PC-9 (cell line): ENCODE data around the gene TMCO4. TPM values are rescaled to one million over a fixed set of nuclear protein-coding genes. Genes with fewer than 3 reads are reported as not detected.

Experiments used
- BruUV-seq: library from RNA; stranded (reverse); fragments of 400-500 nt; replicated peaks from 2 replicates; lab custom pipeline; 2021; lab: Mats Ljungman, UMichigan
- CTCF ChIA-PET: fragments of 300-600 bp; sonication (Branson Sonifier 250); formaldehyde crosslinking; loops from one replicate; lab custom pipeline; 2022; ENCODE audit warnings: antibody characterized with exemption; lab: Charles Lee
- POLR2A ChIA-PET: fragments of 300-600 bp; sonication (Branson Sonifier 250); formaldehyde crosslinking; loops from one replicate; lab custom pipeline; 2022; ENCODE audit warnings: antibody characterized with exemption; ENCODE audit not compliant: unreplicated experiment; lab: Charles Lee
- DNase-seq, 2 experiments: peaks; one replicate each; pipeline versions ENCODE4 v3.0.0 to v3.0.0-alpha.2; 2015 to 2022; ENCODE audit warnings: mixed read lengths in 1 of 2
- H2AFZ ChIP-seq: fragments of 200-600 bp; sonication (generic); 2 replicates; pipeline ENCODE4 v1.8.1; 2017; ENCODE audit warnings: antibody characterized with exemption
- H3F3A ChIP-seq: fragments of 200-600 bp; sonication (generic); 2 replicates; pipeline ENCODE4 v1.8.1; 2017; ENCODE audit warnings: antibody characterized with exemption, mild to moderate bottlenecking, low read depth; ENCODE audit not compliant: insufficient read depth
- H3K27ac ChIP-seq: fragments of 200-600 bp; sonication (generic); 2 replicates; pipeline ENCODE4 v1.6.1; 2016; ENCODE audit warnings: mixed run types
- H3K27me3 ChIP-seq: fragments of 200-600 bp; sonication (generic); 2 replicates; pipeline ENCODE4 v1.6.1; 2016; ENCODE audit warnings: low read depth, mixed run types; ENCODE audit not compliant: insufficient read depth
- H3K36me3 ChIP-seq: fragments of 200-600 bp; sonication (generic); 2 replicates; pipeline ENCODE4 v1.6.1; 2016; ENCODE audit warnings: low read depth, mixed run types
- H3K4me1 ChIP-seq: fragments of 200-600 bp; sonication (generic); replicated peaks from 2 replicates; pipeline ENCODE4 v1.6.1; 2016; ENCODE audit warnings: mixed run types; ENCODE audit not compliant: insufficient read depth
- H3K4me2 ChIP-seq: fragments of 200-600 bp; sonication (generic); 2 replicates; pipeline ENCODE4 v1.6.1; 2017; ENCODE audit warnings: mixed run types
- H3K4me3 ChIP-seq: fragments of 200-600 bp; sonication (generic); 2 replicates; pipeline ENCODE4 v1.6.1; 2016; ENCODE audit warnings: mixed run types
- H3K79me2 ChIP-seq: fragments of 200-600 bp; sonication (generic); 2 replicates; pipeline ENCODE4 v1.6.1; 2017; ENCODE audit warnings: low read depth, mixed run types
- H3K9me2 ChIP-seq: fragments of 200-600 bp; sonication (generic); 2 replicates; pipeline ENCODE4 v1.8.1; 2017; ENCODE audit warnings: mild to moderate bottlenecking; ENCODE audit not compliant: insufficient read depth
- H3K9me3 ChIP-seq: fragments of 200-600 bp; sonication (generic); 2 replicates; pipeline ENCODE4 v1.8.1; 2016; ENCODE audit warnings: low read depth; ENCODE audit not compliant: insufficient read depth
- H4K20me1 ChIP-seq: fragments of 200-600 bp; sonication (generic); 2 replicates; pipeline ENCODE4 v1.8.1; 2017; ENCODE audit not compliant: insufficient read depth
- EZH2 ChIP-seq: fragments of 200-600 bp; sonication (generic); IDR thresholded peaks from 2 replicates; pipeline ENCODE4 v1.8.0; 2017; ENCODE audit warnings: antibody characterized with exemption, low read depth
- intact Hi-C: fragments of 100-400 bp; cut with micrococcal nuclease; formaldehyde crosslinking; loops from one replicate; pipeline ENCODE4 v1.10.0; 2022; ENCODE audit not compliant: unreplicated experiment
- total RNA-seq: library from RNA; stranded (reverse); gene quantifications from 2 replicates; pipeline ENCODE4 v1.2.3, GENCODE V29; 2021
- TF ChIP-seq, protein P1 (sequence below): fragments of 200-600 bp; sonication (generic); conservative IDR thresholded peaks from 2 replicates; pipeline ENCODE4 v1.6.1; 2017; ENCODE audit warnings: mixed run types, antibody characterized with exemption, mild to moderate bottlenecking, moderate library complexity

TMCO4 gene
- total RNA-seq, 1 experiment from 2014 or later: 22.6 TPM

DNA sequence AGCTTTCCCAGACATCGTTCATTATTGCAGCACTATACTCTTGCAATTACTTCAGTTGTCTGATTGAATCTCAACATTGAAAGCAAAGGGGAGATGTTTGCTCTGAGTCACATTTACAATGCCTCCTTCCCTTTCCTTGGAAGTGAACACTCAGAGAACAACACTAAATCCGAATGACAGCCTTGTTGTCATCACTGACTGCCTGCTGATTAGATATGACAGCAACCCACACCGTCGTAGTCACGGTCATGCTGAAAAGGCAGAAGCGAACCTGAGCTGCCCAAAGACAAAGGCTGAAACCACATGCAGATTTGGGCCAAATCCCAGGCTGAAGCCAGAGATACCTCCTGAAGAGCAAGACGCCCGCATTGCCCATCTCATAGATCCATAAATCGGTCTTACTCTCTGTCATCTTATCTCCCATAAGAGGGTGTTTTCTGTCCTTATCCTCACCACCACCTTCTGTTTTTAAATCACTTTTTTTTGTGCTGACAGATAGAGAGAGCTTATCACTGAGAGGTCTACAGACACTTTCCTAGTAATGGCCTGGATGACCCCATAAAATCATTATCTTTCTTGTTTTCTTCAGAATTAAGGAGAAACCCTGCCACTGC lies 47.5 kb downstream of the TMCO4 start:
- TF ChIP-seq EZH2: no peak
- TF ChIP-seq, protein P1, sequence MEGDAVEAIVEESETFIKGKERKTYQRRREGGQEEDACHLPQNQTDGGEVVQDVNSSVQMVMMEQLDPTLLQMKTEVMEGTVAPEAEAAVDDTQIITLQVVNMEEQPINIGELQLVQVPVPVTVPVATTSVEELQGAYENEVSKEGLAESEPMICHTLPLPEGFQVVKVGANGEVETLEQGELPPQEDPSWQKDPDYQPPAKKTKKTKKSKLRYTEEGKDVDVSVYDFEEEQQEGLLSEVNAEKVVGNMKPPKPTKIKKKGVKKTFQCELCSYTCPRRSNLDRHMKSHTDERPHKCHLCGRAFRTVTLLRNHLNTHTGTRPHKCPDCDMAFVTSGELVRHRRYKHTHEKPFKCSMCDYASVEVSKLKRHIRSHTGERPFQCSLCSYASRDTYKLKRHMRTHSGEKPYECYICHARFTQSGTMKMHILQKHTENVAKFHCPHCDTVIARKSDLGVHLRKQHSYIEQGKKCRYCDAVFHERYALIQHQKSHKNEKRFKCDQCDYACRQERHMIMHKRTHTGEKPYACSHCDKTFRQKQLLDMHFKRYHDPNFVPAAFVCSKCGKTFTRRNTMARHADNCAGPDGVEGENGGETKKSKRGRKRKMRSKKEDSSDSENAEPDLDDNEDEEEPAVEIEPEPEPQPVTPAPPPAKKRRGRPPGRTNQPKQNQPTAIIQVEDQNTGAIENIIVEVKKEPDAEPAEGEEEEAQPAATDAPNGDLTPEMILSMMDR: no peak
- Histone ChIP-seq H3K9me3 (no peaks in the 10 kb centered on the region), H3K79me2 (no peaks in the 10 kb centered on the region), H3K4me3 (no peak overlapping the region), H3F3A (no peaks in the 10 kb centered on the region), H3K27ac (no peak overlapping the region), H3K4me1 (no peaks in the 10 kb centered on the region), H4K20me1 (no peaks in the 10 kb centered on the region), H3K4me2 (no peak overlapping the region), H3K27me3 (no peaks in the 10 kb centered on the region), H2AFZ (no peak overlapping the region), H3K9me2 (no peaks in the 10 kb centered on the region), H3K36me3 (no peaks in the 10 kb centered on the region)
- ChIA-PET CTCF (interaction anchor here (0.6 kb wide), 1 partner anchor 48 kb away, joined by 3 read pairs; no protein-coding TSS in a partner anchor), POLR2A (no interaction called here)
- no TSS peak for BruUV-seq
- intact Hi-C loops: no loop called here
- no peak for DNase-seq

DNA sequence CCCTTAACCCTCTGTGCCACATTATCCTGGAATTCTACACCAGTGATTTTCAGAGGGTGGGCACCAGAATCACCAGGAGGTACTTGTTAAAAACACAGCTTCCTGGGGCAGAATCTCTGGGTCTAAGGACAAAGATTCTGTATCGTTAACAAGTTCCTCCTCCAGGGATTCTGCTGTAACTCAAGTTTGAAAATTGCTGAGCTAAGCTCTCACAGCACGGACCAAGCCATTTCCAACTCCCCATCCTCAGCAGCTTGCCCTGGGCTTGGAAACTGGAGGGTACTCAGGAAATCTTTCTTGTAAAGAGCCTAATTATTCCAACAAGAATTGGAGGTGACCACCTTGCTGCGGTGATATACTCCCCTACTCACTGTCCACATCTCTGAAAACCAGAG lies 48.8 kb downstream of the TMCO4 start:
- Histone ChIP-seq H3K27ac (no peak overlapping the region), H3F3A (no peaks in the 10 kb centered on the region), H3K36me3 (no peaks in the 10 kb centered on the region), H3K9me2 (no peaks in the 10 kb centered on the region), H3K27me3 (no peaks in the 10 kb centered on the region), H2AFZ (no peak overlapping the region), H3K4me3 (no peak overlapping the region), H4K20me1 (no peaks in the 10 kb centered on the region), H3K4me1 (no peaks in the 10 kb centered on the region), H3K79me2 (no peaks in the 10 kb centered on the region), H3K4me2 (no peak overlapping the region), H3K9me3 (no peaks in the 10 kb centered on the region)
- no peak for DNase-seq
- intact Hi-C loops: no loop called here
- ChIA-PET CTCF (no interaction called here), POLR2A (no interaction called here)
- TF ChIP-seq, protein P1: no peak
- no peak for TF ChIP-seq EZH2
- no TSS peak for BruUV-seq

DNA sequence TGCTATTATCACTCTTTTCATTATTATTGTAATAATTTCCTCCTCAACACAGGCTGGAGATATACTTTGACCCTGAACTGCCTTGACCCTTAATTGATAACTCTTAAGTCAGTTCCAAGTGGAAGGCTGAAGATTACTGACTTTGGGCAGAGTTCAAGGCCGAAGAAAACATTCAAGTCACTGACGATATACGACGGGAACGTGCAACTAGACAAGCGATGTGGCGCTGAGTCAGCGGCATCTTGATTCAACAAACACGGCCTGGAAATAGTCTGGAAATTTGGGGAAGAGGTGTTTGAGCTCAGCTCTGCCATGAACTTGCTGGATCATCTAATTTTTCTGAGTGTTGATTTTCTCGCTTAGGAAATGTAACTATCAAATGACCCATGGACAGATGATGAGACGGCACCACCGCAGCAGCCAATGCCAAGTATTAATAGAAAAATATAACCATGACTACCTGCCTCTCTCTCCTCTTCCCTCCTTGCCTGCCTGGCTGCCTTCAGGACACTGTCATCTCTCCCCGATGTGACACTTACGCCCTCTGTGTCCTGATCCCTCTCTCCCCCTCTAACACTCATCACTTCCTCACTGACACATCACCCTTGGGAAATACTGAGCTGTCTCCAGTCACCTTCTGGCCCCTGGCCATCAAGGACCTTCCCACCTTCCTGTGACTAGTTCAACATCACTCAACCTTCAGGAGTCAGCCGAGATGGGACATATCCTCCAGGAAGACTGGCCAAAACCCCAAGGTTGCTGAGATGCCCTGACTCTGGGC lies 49.4 kb downstream of the TMCO4 start:
- POLR2A ChIA-PET: no interaction called here
- Histone ChIP-seq H3K36me3 (no peaks in the 10 kb centered on the region), H3K9me2 (no peaks in the 10 kb centered on the region), H2AFZ (no peak overlapping the region), H3K27me3 (no peaks in the 10 kb centered on the region), H3K79me2 (no peaks in the 10 kb centered on the region), H3F3A (no peaks in the 10 kb centered on the region), H4K20me1 (no peaks in the 10 kb centered on the region), H3K4me1 (no peaks in the 10 kb centered on the region), H3K4me3 (no peak overlapping the region), H3K27ac (no peak overlapping the region), H3K4me2 (no peak overlapping the region), H3K9me3 (no peaks in the 10 kb centered on the region)
- CTCF ChIA-PET: interaction anchor here (0.6 kb wide), 2 partner anchors 47 to 170 kb away, joined by 3 to 4 read pairs; no protein-coding TSS in a partner anchor
- intact Hi-C loops: no loop called here
- no peak for TF ChIP-seq EZH2
- TF ChIP-seq, protein P1: no peak
- BruUV-seq: no TSS peak
- DNase-seq: no peak
